Measurements from ENCODE around the gene ENOPH1.
"Not testable (repeated sequence)": the region's sequence is repeated elsewhere in the genome, so short reads cannot be mapped to it uniquely, and the experiment has no call there.

Gene ENOPH1

GRCh38 chr4:82430193-82430963 is at the start of gene ENOPH1, which contains the start of gene HNRNPDL:
TSS of gene ENOPH1 (plus strand) at chr4:82430590. CDS start at chr4:82430830, 240 bp downstream.
TSS of gene HNRNPDL (minus strand) at chr4:82430462. CDS start at chr4:82429690, 772 bp downstream.
- peak; percentile 99 for DNase-seq (ENCODE audit: low read depth in 2 of 2)

GRCh38 chr4:82380831-82381230 is 49.6 kb upstream of the ENOPH1 start:
- DNase-seq (ENCODE audit: low read depth in 2 of 2), result no peak

- no peak for DNase-seq (ENCODE audit: low read depth in 2 of 2)
These were observed 49.2 kb upstream of the ENOPH1 start for GRCh38 chr4:82381235-82381634.

GRCh38 chr4:82381661-82382296 is 48.6 kb upstream of the ENOPH1 start:
- no peak for DNase-seq (ENCODE audit: low read depth in 2 of 2)

- no peak for DNase-seq (ENCODE audit: low read depth in 2 of 2)
These were observed 47.6 kb upstream of the ENOPH1 start for GRCh38 chr4:82382751-82383150.

GRCh38 chr4:82386312-82386711 is 44.1 kb upstream of the ENOPH1 start:
- DNase-seq (ENCODE audit: low read depth in 2 of 2), result not testable (repeated sequence)

- no peak for DNase-seq (ENCODE audit: low read depth in 2 of 2)
These were observed 42.0 kb upstream of the ENOPH1 start for GRCh38 chr4:82388405-82388804.

- DNase-seq (ENCODE audit: low read depth in 2 of 2), result not testable (repeated sequence)
These were observed 40.3 kb upstream of the ENOPH1 start for GRCh38 chr4:82390061-82390460.

- DNase-seq (ENCODE audit: low read depth in 2 of 2), result no peak
These were observed 35.5 kb upstream of the ENOPH1 start for GRCh38 chr4:82394896-82395295.

- DNase-seq (ENCODE audit: low read depth in 2 of 2), result no peak
These were observed 32.9 kb upstream of the ENOPH1 start for GRCh38 chr4:82397527-82397926.

GRCh38 chr4:82398263-82398662 is 32.1 kb upstream of the ENOPH1 start:
- DNase-seq (ENCODE audit: low read depth in 2 of 2), result no peak

GRCh38 chr4:82401600-82401999 is 28.8 kb upstream of the ENOPH1 start:
- no peak for DNase-seq (ENCODE audit: low read depth in 2 of 2)

GRCh38 chr4:82402196-82402775 is 28.1 kb upstream of the ENOPH1 start:
- DNase-seq (ENCODE audit: low read depth in 2 of 2), result no peak

GRCh38 chr4:82403725-82404124 is 26.7 kb upstream of the ENOPH1 start:
- no peak for DNase-seq (ENCODE audit: low read depth in 2 of 2)

GRCh38 chr4:82415061-82415460 is 15.3 kb upstream of the ENOPH1 start:
- DNase-seq (ENCODE audit: low read depth in 2 of 2), result not testable (repeated sequence)

GRCh38 chr4:82415922-82416365 is 14.4 kb upstream of the ENOPH1 start:
- DNase-seq (ENCODE audit: low read depth in 2 of 2), result no peak

GRCh38 chr4:82419451-82419850 is 10.9 kb upstream of the ENOPH1 start:
- no peak for DNase-seq (ENCODE audit: low read depth in 2 of 2)

GRCh38 chr4:82421796-82422560 is 8.4 kb upstream of the ENOPH1 start:
- DNase-seq (ENCODE audit: low read depth in 2 of 2), result no peak

- no peak for DNase-seq (ENCODE audit: low read depth in 2 of 2)
These were observed 7.8 kb upstream of the ENOPH1 start for GRCh38 chr4:82422616-82423015.

GRCh38 chr4:82423245-82424054 is 6.9 kb upstream of the ENOPH1 start:
- no peak for DNase-seq (ENCODE audit: low read depth in 2 of 2)

- DNase-seq (ENCODE audit: low read depth in 2 of 2), result no peak
These were observed 4.9 kb upstream of the ENOPH1 start for GRCh38 chr4:82425478-82425877.
